Head of caudate nucleus (tissue), 42 donors: Measurements from ENCODE around the gene ZNF816.
"Not testable (repeated sequence)": the region's sequence is repeated elsewhere in the genome, so short reads cannot be mapped to it uniquely, and the experiment has no call there.

ENCODE experiments used
- DNase-seq, 42 donors: peaks; one replicate each; pipeline versions ENCODE4 v3.0.0 to v3.0.0-alpha.2; 2020 to 2021; ENCODE audit warnings: mixed read lengths in 7 of 42
- intact Hi-C: fragments of 100-400 bp; cut with DNase I; formaldehyde crosslinking; loops from one replicate; pipeline ENCODE4 v1.15.0; 2022

Gene ZNF816

DNA sequence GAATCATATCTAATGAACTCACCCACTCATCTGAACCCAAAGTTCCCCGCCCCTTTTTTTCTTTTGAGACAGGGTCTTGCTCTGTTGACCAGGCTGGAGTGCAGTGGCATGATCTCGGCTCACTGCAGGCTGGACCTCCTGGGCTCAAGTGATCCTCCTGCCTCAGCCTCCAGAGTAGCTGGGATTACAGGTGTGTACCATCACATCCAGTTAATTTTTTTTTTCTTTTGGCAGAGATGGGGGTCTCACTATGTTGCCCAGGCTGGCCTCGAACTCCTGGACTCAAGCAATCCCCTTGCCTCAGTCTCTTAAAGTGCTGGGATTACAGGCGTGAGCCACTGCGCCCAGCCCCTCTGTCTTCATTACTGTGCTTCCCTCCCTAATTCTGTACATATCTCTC, 21.8 kb downstream of the ZNF816 start:
- intact Hi-C loops, DNase-seq: not testable (repeated sequence)

DNA sequence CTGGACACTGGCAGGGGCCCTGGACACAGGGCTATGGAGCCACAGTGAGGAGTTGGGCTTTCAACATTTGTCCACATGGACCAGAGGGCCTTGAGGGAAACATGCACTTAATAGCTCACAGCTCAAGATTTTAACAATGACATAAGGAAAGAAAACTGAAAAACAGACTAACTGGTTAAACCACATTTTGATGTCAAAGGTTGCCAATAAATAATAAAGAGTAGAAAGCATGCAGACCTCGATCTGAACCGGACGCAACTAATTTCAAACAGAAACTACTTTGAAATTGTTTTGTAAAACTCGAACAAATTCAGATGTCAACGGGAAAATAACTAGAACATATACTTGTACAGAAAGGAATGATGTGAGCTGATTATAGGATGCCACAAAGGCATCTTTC, 23.9 kb downstream of the ZNF816 start:
- DNase-seq = no peak
- intact Hi-C loops = no loop called here

DNA sequence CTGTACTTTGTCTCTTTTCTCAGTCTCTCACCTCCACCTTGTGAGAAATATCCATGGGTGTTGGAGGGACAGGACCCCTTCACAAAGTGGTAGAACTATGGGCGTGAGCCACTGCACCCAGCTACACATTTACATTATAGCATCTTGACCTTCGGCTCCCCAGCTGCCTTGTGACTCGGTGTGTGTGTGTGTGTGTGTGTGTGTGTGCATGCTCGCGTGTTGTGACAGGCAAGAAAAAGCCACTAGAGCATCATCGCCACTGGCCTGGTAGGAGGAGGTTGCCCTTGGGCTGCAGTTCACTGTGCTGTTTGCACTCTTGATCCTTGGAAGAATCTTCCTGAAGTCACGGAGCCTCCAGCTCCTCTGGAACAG, 25.7 kb downstream of the ZNF816 start:
- DNase-seq = no peak
- intact Hi-C loops = no loop called here

DNA sequence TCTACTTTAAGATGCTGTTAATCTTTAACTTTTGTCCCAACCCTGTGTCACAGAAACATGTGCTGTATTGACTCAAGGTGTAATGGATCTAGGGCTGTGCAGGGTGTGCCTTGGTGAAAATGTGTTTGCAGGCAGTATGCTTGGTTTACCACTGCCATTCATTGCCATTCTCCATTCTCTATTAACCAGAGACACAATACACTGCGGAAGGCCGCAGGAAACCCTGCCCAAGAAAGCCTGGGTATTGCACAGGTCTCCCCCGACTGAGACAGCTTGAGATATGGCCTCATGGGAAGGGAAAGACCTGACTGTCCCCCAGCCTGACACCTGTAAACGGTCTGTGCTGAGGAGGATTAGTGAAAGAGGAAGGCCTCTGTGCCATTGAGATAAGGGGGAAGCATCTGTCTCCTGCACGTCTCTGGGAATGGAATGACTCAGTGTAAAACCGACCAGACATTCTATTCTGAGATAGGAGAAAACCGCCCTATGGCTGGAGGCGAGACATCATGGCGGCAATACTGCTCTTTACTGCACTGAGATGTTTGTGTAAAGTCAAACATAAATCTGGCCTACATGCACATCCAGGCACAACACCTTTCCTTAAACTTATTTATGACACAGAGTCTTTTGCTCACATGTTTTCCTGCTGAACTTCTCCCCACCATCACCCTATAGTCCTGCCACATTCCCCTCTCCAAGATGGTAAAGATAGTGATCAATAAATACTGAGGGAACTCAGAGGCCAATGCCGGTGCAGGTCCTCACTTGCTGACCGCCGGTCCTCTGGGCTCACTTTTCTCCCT, 26.3 kb downstream of the ZNF816 start:
- DNase-seq = peak in 1 of 42 donors; percentile 6
- intact Hi-C loops = no loop called here

DNA sequence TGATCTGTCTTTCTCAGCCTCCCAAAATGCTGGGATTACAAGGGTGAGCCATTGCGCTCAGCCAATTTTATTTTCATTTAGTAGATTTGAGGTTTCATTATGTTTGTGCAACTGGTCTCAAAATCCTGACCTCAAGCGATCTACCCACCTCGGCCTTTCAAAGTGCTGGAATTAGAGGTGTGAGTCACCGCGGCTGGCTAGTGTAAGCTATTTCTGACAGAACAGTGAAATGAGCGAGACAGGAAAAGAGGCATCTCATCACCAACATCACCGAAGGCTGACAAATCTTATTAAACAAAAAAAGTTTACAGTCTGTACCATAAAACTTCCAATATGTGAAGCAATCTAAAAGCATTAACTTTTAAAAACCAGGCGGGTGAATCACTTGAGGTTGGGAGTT, 27.2 kb downstream of the ZNF816 start:
- no peak for DNase-seq
- intact Hi-C loops = no loop called here

DNA sequence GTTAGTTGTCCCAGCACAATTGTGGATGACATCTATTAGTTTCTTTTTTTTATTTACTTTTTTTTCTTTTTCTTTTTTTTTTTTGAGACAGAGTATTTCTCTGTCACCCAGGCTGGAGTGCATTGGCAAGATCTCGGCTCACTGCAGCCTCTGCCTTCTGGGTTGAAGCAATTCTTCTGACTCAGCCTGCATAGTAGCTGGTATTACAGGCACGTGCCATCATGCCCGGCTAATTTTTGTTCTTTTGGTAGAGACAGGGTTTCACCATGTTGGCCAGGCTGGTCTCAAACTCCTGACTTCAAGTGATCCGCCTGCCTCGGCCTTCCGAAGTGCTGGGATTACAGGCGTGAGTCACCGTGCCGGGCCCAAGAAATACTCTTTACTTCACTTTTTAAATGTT, 38.0 kb downstream of the ZNF816 start:
- DNase-seq, intact Hi-C loops: not testable (repeated sequence)

DNA sequence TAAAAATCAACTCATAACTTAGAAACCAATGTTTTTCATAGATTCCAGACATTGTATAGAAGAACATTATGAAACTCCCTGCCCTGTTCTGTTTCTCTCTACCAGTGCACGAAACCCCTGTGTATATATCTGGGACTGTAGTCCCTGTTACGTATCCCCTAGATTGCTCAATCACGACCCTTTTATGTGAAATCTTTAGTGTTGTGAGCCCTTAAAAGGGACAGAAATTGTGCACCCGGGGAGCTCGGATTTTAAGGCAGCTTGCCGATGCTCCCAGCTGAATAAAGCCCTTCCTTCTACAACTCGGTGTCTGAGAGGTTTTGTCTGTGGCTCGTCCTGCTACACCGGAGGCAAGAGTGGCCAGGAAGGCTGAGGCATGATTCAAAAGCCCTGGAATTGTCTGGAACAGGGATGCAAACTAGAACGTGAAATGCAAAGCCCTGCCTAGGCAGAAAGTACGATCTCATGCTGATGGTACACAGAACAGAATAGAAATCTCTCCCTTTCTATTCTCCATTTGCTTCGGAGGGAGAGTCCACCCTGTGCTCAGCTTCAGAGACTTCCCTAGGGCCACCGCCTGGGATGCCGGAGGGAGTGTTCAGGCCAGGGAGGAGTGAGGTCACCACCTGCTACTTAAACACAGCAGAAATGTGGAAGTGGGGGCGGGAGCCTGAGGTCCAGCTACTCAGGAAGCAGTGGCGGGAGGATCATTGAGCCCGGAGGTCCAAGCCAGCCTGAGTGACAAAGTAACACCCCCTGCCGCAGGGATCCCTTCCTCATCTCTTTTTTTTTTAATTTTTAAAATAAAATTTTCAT, 38.7 kb downstream of the ZNF816 start:
- intact Hi-C loops = no loop called here
- DNase-seq = peak in 27 of 42 donors; percentile 15 to 63 (median 31)

DNA sequence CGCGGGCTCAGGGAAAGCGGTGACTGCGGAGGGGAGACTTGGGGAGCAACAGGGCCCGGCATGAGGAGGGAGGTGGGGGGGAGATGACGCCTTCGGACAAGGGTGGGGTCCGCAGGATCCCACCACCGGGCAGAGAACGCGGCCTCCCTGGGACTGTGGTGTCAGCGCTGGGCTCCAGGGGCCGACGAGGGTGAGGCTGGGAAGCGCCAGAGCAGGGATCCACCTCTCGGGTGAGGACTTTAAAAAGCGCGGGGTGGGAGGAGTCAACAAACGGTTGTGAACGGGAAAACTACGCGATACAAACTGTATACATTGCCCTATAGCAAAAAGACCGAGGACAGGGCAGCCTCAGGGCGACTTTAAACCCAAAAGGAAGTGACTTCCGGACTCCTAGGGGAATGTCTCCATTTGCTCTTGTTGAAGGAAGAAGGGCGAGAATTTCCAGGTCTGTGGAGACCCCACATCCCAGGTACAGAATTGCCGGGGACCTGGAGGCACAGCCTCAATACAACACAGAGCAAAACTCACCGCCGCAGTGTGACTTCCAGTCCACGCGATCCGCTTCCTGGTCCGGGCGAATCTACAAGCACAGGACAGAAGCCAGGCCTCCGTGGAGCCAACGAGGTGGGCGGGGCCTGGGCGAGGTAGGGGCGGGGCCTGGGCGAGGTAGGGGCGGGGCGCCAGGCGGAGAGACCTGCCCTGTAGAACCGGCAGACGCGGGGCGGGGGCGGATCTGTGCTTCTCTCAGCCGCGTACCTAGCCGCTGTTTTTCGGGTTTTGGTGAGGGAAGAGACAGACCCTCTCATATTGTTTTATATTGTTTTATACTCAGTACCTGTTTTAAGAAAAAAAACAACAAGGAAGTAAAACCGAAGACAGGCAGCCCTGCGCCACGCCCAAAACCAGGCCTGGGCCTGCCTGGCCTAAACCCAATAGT, 39.6 kb downstream of the ZNF816 start, which contains the start of gene ZNF888:
TSS of gene ZNF888 (minus strand) at position 588 of the 937 bp plus-strand sequence. CDS start 5,555 bp downstream, outside the sequence.
- DNase-seq = peak; percentile 62 to 94 (median 84)
- intact Hi-C loops = no loop called here

DNA sequence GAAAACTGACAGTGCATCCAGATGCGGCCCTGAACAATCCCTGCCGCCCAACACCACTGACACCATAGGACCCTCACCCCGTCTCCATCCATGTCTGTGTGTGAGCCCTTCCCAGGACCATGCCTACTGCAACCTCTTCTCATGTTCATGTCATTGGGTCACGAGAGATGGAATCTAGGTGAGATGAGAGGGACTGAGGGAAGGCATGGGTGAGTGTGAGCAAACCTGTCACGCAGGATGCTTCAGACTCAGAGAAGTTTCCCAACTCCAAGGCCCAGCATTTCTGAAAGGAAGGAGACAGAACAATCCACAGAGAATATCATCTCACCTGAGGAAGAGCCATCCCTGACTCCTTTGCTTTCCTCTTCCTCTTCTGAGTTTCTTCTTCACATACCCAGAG, 45.1 kb downstream of the ZNF816 start:
- no peak for DNase-seq
- intact Hi-C loops = no loop called here

DNA sequence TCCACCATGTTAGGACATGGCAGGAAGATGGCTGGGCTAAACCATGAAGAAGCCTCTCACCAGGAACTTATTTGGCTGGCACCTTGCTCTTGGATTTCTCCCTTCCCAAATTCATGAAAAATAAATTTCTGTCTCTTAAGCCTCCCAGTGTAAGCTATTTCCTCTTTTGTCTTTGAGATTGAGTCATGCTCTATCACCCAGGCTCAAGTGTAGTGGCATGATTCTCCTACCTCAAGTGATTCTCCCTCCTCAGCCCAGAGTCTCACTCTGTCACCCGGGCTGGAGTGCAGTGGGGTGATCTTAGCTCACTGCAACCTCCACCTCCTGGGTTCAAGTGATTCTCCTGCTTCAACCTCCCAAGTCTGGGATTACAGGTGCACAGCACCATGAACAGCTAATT, 52.0 kb downstream of the ZNF816 start:
- no peak for DNase-seq
- intact Hi-C loops = no loop called here

DNA sequence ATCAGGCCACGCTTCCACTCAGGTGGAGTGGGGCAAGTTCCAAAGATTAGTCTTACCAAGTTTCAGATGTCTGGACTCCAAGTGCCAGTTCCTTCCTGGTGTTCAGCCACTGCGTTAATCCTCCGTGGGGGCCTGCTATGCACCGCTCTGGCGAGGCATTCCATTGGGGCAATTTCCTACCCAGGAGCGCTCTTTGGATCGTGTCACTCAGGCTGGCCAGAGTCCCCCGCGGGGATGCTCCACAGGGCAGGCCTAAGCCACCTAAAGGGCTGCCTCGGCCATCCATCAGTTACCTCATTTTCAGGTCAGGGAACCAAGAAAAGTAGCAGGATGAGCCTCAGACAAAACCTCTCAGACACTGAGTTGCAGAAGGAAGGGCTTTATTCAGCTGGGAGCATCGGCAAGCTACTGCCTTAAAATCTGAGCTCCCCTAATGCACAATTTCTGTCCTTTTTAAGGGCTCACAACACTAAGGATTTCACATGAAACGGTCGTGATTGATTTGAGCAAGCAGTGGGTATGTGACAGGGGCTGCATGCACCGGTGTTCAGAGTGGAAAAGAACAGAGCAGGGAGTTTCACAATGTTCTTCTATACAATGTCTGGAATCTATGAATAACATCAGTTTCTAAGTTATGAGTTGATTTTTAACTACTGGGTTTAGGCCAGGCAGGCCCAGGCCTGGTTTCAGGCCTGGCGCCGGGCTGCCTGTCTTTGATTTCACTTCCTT, 58.5 kb downstream of the ZNF816 start:
- DNase-seq, intact Hi-C loops: not testable (repeated sequence)

DNA sequence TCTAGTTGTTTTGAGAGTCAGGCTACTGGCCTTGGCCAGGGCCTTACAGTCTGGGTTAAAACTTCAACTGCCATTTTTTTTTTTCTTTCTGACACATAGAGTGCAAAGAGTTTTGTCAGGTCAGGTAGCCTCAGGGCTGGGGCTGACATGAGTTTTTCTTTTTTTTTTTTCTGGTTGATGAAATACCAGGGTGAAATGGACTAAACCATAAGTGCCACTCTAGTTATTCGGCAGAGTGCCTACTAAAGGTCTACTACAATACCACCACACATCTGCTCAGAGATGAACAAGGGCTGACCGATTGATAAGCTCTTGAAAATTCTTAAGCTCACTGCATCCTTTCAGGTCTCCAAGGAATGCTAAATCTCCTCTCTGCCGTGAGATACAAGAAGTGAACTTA, 60.8 kb downstream of the ZNF816 start:
- no peak for DNase-seq
- intact Hi-C loops = no loop called here
